HG03108 (cell line): ENCODE results near the gene HLA-DQB2.
"Not testable (repeated sequence)": the region's sequence is repeated elsewhere in the genome, so short reads cannot be mapped to it uniquely, and the experiment has no call there.

Experiments
- ATAC-seq: cut with Tn5 transposase; IDR thresholded peaks from one replicate; pipeline ENCODE4 v1.9.1; 2021; ENCODE audit warnings: moderate library complexity; ENCODE audit not compliant: unreplicated experiment

The HLA-DQB2 gene

DNA sequence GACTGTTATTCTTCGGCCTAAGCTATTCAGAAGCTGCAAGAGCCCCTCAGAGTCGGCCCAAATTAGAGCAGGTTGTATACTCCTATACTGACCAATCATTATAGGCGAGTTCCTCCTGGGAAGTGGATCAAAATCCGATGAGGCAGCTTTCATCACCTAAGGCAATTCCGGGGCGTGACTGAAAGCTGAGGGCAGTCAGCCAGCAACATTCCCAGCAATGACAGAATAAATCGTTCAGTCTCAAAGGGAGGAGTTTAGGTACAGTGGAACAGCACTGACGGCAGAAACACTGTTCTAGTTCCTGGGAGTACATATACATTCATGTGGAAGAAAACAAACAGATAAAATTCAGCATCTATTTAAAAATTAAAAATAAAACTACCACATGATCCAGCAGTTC lies 10.8 kb downstream of the HLA-DQB2 start:
- ATAC-seq, result no peak

DNA sequence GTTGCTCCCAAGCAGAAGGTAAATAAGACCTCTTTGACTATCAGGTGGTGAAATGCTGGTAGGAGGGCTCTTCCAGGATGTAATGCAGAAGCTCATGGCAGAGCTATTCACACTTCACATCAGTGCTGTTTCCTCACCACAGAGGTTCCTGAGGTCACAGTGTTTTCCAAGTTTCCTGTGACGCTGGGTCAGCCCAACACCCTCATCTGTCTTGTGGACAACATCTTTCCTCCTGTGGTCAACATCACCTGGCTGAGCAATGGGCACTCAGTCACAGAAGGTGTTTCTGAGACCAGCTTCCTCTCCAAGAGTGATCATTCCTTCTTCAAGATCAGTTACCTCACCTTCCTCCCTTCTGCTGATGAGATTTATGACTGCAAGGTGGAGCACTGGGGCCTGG lies 17.7 kb downstream of the HLA-DQB2 start:
- ATAC-seq, result not testable (repeated sequence)

- no peak for ATAC-seq
These were observed 18.6 kb downstream of the HLA-DQB2 start for GRCh38 chr6:32744776-32745175.

DNA sequence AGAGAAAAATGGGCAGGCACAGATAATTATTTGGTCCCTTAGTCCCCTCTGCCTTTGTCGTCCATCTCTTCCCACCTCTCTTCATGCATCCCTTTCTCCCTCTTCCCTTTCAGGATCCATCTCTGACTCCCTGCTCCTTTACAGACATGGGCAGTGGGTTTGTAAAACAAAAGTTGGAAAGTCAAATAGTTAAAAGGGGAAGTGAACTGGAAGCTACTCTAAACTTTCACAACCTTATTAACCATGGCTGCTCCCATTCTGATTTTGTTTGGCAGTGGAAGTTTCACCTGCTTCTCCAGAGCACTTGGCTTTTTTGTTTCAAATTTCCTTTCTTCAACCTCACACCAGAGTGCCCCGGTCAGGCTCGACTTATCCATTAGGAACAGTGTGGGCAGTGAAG lies 21.0 kb downstream of the HLA-DQB2 start:
- no peak for ATAC-seq

DNA sequence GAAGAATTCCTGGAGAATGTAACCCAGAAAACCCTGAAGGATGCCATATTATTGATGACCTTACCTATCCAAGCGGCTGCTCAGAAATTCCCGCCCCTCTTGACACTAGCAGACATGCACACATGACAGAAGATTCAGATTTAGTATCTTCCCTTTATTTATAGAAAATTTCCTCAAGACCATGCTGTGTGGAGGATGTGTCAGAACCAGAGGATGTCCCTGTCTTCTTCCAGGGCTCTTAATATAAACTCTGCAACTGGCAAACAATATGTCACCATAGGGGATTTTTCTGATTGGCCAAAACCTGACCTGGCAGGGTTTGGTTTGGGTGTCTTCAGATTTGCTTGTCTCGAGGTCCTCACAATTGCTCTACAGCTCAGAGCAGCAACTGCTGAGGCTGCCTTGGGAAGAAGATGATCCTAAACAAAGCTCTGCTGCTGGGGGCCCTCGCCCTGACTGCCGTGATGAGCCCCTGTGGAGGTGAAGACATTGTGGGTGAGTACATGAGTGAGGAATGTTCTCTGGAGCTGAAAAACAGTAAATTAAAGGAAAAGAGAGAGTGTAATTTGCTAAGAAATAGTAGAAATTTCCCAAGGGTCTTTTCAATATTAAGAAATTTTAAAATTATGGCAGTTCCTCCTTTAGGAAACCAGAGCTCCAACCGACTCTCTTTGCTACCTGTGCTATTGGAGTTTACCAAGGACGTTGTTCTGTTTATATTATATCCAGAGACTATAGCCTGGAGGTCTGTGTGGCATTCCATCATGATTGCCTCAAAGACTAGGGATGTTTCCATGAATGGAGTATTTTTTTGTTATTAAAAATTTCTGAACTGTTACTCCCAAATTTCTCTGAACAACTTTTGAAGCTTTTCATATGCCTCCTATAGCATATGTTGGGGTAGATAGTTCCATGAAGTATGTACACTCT lies 22.0 kb downstream of the HLA-DQB2 start, which contains the start of gene HLA-DQA2:
HLA-DQA2 (plus strand) TSS at position 361 of the 930 bp plus-strand sequence; CDS start at position 414, 53 bp downstream.
- no peak for ATAC-seq

GRCh38 chr6:32738126-32738525 lies 25.2 kb downstream of the HLA-DQB2 start:
- ATAC-seq, result no peak

DNA sequence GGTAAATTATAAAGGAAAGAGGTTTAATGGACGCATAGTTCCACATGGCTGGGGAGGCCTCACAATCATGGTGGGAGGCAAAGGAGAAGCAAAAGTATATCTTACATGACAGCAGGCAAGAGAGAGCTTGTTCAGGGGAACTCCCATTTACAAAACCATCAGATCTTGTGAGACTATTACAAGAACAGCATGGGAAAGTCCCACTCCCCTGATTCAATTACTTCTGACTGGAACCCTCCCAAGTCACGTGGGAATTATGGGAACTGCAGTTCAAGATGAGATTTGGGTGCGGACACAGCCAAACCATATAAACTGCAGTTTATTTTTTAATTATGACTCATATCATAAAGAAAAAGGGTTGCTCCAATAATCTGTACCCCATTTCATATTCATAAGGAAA lies 44.5 kb downstream of the HLA-DQB2 start:
- ATAC-seq, result no peak

- ATAC-seq, result no peak
These were observed 46.9 kb downstream of the HLA-DQB2 start for GRCh38 chr6:32716396-32716795.

DNA sequence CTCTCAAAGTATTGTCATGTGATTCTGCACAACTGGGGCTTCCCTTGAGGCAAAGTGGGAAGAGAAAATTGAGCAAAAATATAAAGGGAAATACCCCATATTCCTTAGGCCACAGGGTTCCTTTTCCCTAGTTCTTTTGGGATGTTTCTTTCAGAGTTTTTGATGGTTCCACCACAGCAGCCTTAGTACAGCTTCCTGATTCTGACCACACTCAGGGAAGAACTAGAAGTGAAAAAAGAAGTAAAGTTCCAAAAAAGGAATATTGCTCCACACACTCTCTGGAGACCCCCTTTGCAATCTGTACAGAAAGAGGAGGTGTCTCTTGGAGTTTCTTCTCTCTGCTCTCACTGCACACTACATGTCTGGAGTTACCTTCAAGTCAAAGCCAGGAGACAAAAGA lies 50.1 kb downstream of the HLA-DQB2 start:
- no peak for ATAC-seq

DNA sequence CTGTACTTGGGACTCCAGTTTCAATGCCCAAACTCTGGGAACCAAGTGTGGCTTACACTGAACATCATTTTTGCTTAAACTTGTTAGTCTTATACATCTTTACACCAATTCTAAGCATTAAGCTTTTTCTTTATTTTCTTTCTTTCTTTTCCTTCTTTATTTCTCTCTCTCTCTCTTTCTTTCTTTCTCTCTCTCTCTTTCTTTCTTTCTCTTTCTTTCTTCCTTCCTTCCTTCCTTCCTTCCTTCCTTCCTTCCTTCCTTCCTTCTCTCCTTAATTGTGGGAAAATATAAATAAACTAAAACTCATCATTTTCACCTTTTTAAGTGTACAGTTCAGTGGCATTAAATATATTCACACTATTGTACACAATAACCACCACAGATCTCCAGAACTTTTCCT lies 53.7 kb downstream of the HLA-DQB2 start:
- ATAC-seq, result no peak
